ENCODE data around the gene HNRNPA1. TPM values are rescaled to one million over a fixed set of nuclear protein-coding genes. Genes with fewer than 3 reads are reported as not detected.

The HNRNPA1 gene
- total and polyA plus RNA-seq, 2 donors (not counting 3 experiments of a cell fraction or from before 2014, with no cell fraction given): 566 to 1,470 TPM

DNA sequence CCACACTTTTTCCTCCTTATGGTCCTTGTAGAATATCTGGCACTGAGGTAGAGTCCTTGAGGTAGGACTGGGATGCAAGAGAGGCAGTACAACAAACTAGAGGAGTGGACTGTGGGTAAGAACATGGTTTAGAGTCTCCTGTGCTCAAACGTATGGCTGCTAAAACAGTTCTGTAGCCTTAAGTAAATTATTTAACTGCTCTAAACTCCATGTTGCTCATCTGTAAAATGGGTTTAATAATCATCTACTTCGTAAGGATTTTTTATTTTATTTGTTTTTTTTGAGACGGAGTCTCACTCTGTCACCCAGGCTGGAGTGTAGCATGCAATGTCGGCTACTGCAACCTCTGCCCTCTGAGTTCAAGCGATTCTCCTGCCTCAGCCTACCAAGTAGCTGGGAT, 40.8 kb downstream of the HNRNPA1 start:
- Histone ChIP-seq H2AFZ (ENCODE audit: low read depth, low read length) (no peak overlapping the region), H3K79me2 (ENCODE audit: control insufficient read depth, insufficient read depth, low read length) (peaks cover 9% of the 10 kb centered on the region), H3K9me3 (replicated peaks; ENCODE audit: control insufficient read depth, insufficient read depth, low read length) (no peaks in the 10 kb centered on the region), H3K27ac (ENCODE audit: insufficient read depth, low read depth, low read length) (no peak overlapping the region), H3K4me1 (ENCODE audit: control insufficient read depth, extremely low read depth, insufficient read depth, low read length) (peaks cover 4% of the 10 kb centered on the region), H3K36me3 (ENCODE audit: control insufficient read depth in 2 of 2, extremely low read depth in 1 of 2, insufficient read depth in 2 of 2, low read length in 2 of 2) (no peaks in the 10 kb centered on the region), H3K4me3 (replicated peaks in 1 of 3; ENCODE audit: insufficient read depth in 1 of 3, low read depth in 1 of 3, low read length in 3 of 3) (no peak overlapping the region), H3K27me3 (ENCODE audit: control insufficient read depth in 2 of 2, insufficient read depth in 2 of 2, low read length in 2 of 2) (no peaks in the 10 kb centered on the region), H3K4me2 (ENCODE audit: insufficient read depth, low read length) (no peak overlapping the region), H3K9ac (replicated peaks; ENCODE audit: extremely low read depth, insufficient read depth, low read length) (no peak overlapping the region), H4K20me1 (replicated peaks; ENCODE audit: control insufficient read depth, extremely low read depth, insufficient read depth, low read length) (no peaks in the 10 kb centered on the region), H3K9me1 (replicated peaks; ENCODE audit: control insufficient read depth, extremely low read depth, insufficient read depth, low read length) (no peaks in the 10 kb centered on the region)
- DNase-seq (ENCODE audit: low read depth, low spot score) (no peak), FAIRE-seq (no peak)
- POLR2A ChIA-PET: no interaction called here
- intact Hi-C loops (cut with micrococcal nuclease) (no loop called here), dilution Hi-C loops (cut with MboI; ENCODE audit: extremely low pct_ligation_motif_present, low sequenced_read_pairs) (no loop called here)
- no peak for TF ChIP-seq EZH2 (IDR thresholded peaks at IDR 0.05; ENCODE audit: borderline replicate concordance, low read depth, low read length, severe bottlenecking)
- TF ChIP-seq POLR2A (IDR thresholded peaks at IDR 0.05; ENCODE audit: low read depth, low read length): no peak
- TF ChIP-seq GATA2 (IDR thresholded peaks at IDR 0.05; ENCODE audit: insufficient read depth, insufficient read length, low read depth, low read length): no peak
- no peak for TF ChIP-seq POLR2AphosphoS5 (IDR thresholded peaks at IDR 0.05; ENCODE audit: insufficient read depth, low read depth, low read length)
- CTCF ChIA-PET: interaction anchor here (0.8 to 2.1 kb wide), 4 partner anchors 14 to 49 kb away, joined by 3 to 7 read pairs (median 4); no protein-coding TSS in a partner anchor
- BruUV-seq (replicated peaks): no TSS peak

- H3K4me2 ChIP-seq (ENCODE audit: insufficient read depth, low read length): peak within 1 kb of the TSS; percentile 95
- H3K4me3 ChIP-seq (replicated peaks in 1 of 3; ENCODE audit: insufficient read depth in 1 of 3, low read depth in 1 of 3, low read length in 3 of 3): peak within 1 kb of the TSS; percentile 38 to 85 (median 67)
- peak within 1 kb of the TSS; percentile 73 for H3K27ac ChIP-seq (ENCODE audit: insufficient read depth, low read depth, low read length)
- no peaks in the 10 kb centered on the region for H3K36me3 ChIP-seq (ENCODE audit: control insufficient read depth in 2 of 2, extremely low read depth in 1 of 2, insufficient read depth in 2 of 2, low read length in 2 of 2)
- FAIRE-seq (peak; percentile 100), DNase-seq (ENCODE audit: low read depth, low spot score) (peak; percentile 100)
- H3K4me1 ChIP-seq (ENCODE audit: control insufficient read depth, extremely low read depth, insufficient read depth, low read length): peaks cover 20% of the 10 kb centered on the region
- ChIA-PET CTCF (interaction anchor here (0.6 to 2.3 kb wide), 39 partner anchors 10 to 1391 kb away, joined by 3 to 41 read pairs (median 7); partner anchors contain the start of genes BLOC1S1, CBX5, HNRNPA1 and NFE2), POLR2A (interaction anchor here (0.6 to 1.4 kb wide), 6 partner anchors 9 to 59 kb away, joined by 5 to 15 read pairs (median 5); partner anchors contain the start of genes CBX5 and HNRNPA1)
- intact Hi-C loops (cut with micrococcal nuclease) (loop anchor here (1.0 to 2.0 kb wide), 6 partner anchors 34 to 105 kb away; partner anchors contain the start of genes CBX5 and HNRNPA1), dilution Hi-C loops (cut with MboI; ENCODE audit: extremely low pct_ligation_motif_present, low sequenced_read_pairs) (no loop called here)
- H3K9me3 ChIP-seq (replicated peaks; ENCODE audit: control insufficient read depth, insufficient read depth, low read length): no peaks in the 10 kb centered on the region
- peaks cover 28% of the 10 kb centered on the region for H3K79me2 ChIP-seq (ENCODE audit: control insufficient read depth, insufficient read depth, low read length)
- H3K27me3 ChIP-seq (ENCODE audit: control insufficient read depth in 2 of 2, insufficient read depth in 2 of 2, low read length in 2 of 2): no peaks in the 10 kb centered on the region
- BruUV-seq (replicated peaks): no TSS peak
- no peaks in the 10 kb centered on the region for H4K20me1 ChIP-seq (replicated peaks; ENCODE audit: control insufficient read depth, extremely low read depth, insufficient read depth, low read length)
- peak within 1 kb of the TSS; percentile 100 for H2AFZ ChIP-seq (ENCODE audit: low read depth, low read length)
- TF ChIP-seq POLR2A (IDR thresholded peaks at IDR 0.05; ENCODE audit: low read depth, low read length) (peak; percentile 91), POLR2AphosphoS5 (IDR thresholded peaks at IDR 0.05; ENCODE audit: insufficient read depth, low read depth, low read length) (peak; percentile 80), JUN (IDR thresholded peaks at IDR 0.05; ENCODE audit: borderline replicate concordance, insufficient read depth, insufficient read length, low read depth) (no peak), EZH2 (IDR thresholded peaks at IDR 0.05; ENCODE audit: borderline replicate concordance, low read depth, low read length, severe bottlenecking) (no peak), FOS (IDR thresholded peaks at IDR 0.05; ENCODE audit: borderline replicate concordance, insufficient read depth, low read length) (no peak), MYC (IDR thresholded peaks at IDR 0.05; ENCODE audit: low read depth, low read length) (no peak), CTCF (IDR thresholded peaks at IDR 0.05; ENCODE audit: extremely low read depth in 1 of 2, insufficient read depth in 1 of 2, low read depth in 1 of 2, low read length in 2 of 2) (peak; percentile 72 to 80), GATA2 (IDR thresholded peaks at IDR 0.05; ENCODE audit: insufficient read depth, insufficient read length, low read depth, low read length) (no peak)
- TF ChIP-seq, protein P1, sequence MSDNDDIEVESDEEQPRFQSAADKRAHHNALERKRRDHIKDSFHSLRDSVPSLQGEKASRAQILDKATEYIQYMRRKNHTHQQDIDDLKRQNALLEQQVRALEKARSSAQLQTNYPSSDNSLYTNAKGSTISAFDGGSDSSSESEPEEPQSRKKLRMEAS (IDR thresholded peaks at IDR 0.05; ENCODE audit: insufficient read depth, insufficient read length): peak; percentile 91
- no peaks in the 10 kb centered on the region for H3K9me1 ChIP-seq (replicated peaks; ENCODE audit: control insufficient read depth, extremely low read depth, insufficient read depth, low read length)
- peak within 1 kb of the TSS; percentile 91 for H3K9ac ChIP-seq (replicated peaks; ENCODE audit: extremely low read depth, insufficient read depth, low read length)
Observed at GRCh38 chr12:54324617-54325441, 44.3 kb downstream of the HNRNPA1 start, which contains the start of gene COPZ1. COPZ1 (plus strand) TSS chr12:54325131; CDS start chr12:54325164, 33 bp downstream.
